ENCODE measurements around the gene TMTC1.
A peak's percentile ranks its signal among the peaks of the same experiment; 100 is the strongest.

Gene TMTC1

GRCh38 chr12:29734734-29735133 lies 49.0 kb downstream of the TMTC1 start:
- no peak overlapping the region for H3K4me3 ChIP-seq (ENCODE audit: low read depth, low read length)

GRCh38 chr12:29734305-29734704 lies 49.4 kb downstream of the TMTC1 start:
- H3K4me3 ChIP-seq (ENCODE audit: low read depth, low read length): no peak overlapping the region
- no peak for DNase-seq (ENCODE audit: low read depth)
- TF ChIP-seq CTCF (conservative IDR thresholded peaks at IDR 0.05; ENCODE audit: low read depth, low read length): no peak

More at GRCh38 chr12:29734734-29735133, 49.0 kb downstream of the TMTC1 start:
- no peak for TF ChIP-seq CTCF (conservative IDR thresholded peaks at IDR 0.05; ENCODE audit: low read depth, low read length)
- DNase-seq (ENCODE audit: low read depth): no peak

DNA sequence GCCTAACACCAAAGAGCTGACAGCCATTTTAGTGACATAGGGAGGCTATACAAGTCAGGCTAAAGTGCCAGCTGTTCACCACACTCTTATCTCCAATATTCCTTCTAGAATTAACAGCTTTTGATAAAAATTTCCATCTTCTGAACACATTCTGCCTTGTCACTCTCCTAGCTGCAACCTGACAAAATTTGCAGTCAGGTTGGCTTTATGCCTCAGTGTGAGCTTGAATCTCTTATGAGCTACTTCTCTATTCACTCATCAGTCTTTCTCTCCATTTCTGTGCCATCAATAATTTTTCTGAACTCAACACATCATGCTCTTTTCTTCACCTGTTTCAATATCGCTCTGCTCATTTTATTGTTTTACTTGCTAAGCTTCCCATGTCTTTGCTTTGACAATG lies 50.2 kb downstream of the TMTC1 start:
- TF ChIP-seq CTCF (conservative IDR thresholded peaks at IDR 0.05; ENCODE audit: low read depth, low read length): no peak
- no peak for DNase-seq (ENCODE audit: low read depth)
- no peak overlapping the region for H3K4me3 ChIP-seq (ENCODE audit: low read depth, low read length)

DNA sequence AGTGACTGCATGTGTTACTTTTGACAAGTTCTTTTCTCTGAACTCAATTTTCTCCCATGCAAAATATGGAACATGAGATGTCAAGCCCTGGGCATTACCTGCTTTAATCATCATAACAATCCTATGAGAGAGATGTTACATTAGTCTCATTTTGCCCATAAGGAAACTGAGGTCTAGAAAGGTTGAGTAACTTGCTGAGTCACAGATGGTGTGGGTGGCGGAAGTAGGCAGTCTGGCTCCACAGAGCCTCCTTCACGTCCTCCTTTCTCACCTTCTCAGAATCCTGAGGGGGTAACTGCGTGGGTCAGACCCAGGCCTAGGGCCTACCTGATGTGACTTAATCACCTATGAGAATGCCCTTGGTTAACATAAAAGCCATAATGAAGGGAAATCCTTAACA lies 50.7 kb downstream of the TMTC1 start:
- no peak overlapping the region for H3K4me3 ChIP-seq (ENCODE audit: low read depth, low read length)
- no peak for TF ChIP-seq CTCF (conservative IDR thresholded peaks at IDR 0.05; ENCODE audit: low read depth, low read length)
- no peak for DNase-seq (ENCODE audit: low read depth)

GRCh38 chr12:29732593-29732992 lies 51.1 kb downstream of the TMTC1 start:
- H3K4me3 ChIP-seq (ENCODE audit: low read depth, low read length): no peak overlapping the region
- no peak for TF ChIP-seq CTCF (conservative IDR thresholded peaks at IDR 0.05; ENCODE audit: low read depth, low read length)
- no peak for DNase-seq (ENCODE audit: low read depth)

- no peak for TF ChIP-seq CTCF (conservative IDR thresholded peaks at IDR 0.05; ENCODE audit: low read depth, low read length)
- DNase-seq (ENCODE audit: low read depth): peak; percentile 40
- no peak overlapping the region for H3K4me3 ChIP-seq (ENCODE audit: low read depth, low read length)
Observed at GRCh38 chr12:29732191-29732590, 51.6 kb downstream of the TMTC1 start.

- DNase-seq (ENCODE audit: low read depth): no peak
- H3K4me3 ChIP-seq (ENCODE audit: low read depth, low read length): no peak overlapping the region
- TF ChIP-seq CTCF (conservative IDR thresholded peaks at IDR 0.05; ENCODE audit: low read depth, low read length): no peak
Observed at GRCh38 chr12:29731591-29731990, 52.2 kb downstream of the TMTC1 start.
